KMS-11 (cell line): Measurements from ENCODE around the gene VPS33B.
A peak's percentile ranks its signal among the peaks of the same experiment; 100 is the strongest.

Experiments used
- H2AFZ ChIP-seq: fragments of 200-600 bp; sonication (generic); 2 replicates; pipeline ENCODE4 v1.6.1; 2016; ENCODE audit warnings: antibody characterized with exemption, mixed run types, low read depth
- H3K27ac ChIP-seq: fragments of 200-600 bp; sonication (generic); 2 replicates; pipeline ENCODE4 v1.6.1; 2016; ENCODE audit warnings: mild to moderate bottlenecking, mixed run types
- H3K27me3 ChIP-seq: fragments of 200-600 bp; sonication (generic); 2 replicates; pipeline ENCODE4 v1.6.1; 2017; ENCODE audit warnings: mild to moderate bottlenecking, low read depth, mixed run types, moderate library complexity; ENCODE audit not compliant: insufficient read depth
- H3K36me3 ChIP-seq: fragments of 200-600 bp; sonication (generic); 2 replicates; pipeline ENCODE4 v1.6.1; 2017; ENCODE audit warnings: mild to moderate bottlenecking, mixed run types; ENCODE audit not compliant: insufficient read depth
- H3K4me1 ChIP-seq: fragments of 200-600 bp; sonication (generic); 2 replicates; pipeline ENCODE4 v1.6.1; 2016; ENCODE audit warnings: mild to moderate bottlenecking, low read depth, mixed run types; ENCODE audit not compliant: poor library complexity, severe bottlenecking
- H3K4me2 ChIP-seq: fragments of 200-600 bp; sonication (generic); 2 replicates; pipeline ENCODE4 v1.7.0; 2016; ENCODE audit warnings: mild to moderate bottlenecking, mixed run types
- H3K4me3 ChIP-seq: fragments of 200-600 bp; sonication (generic); IDR thresholded peaks from 2 replicates; pipeline ENCODE4 v1.6.1; 2017; ENCODE audit warnings: low read depth, low read length, mixed read lengths; ENCODE audit not compliant: insufficient read depth
- H3K79me2 ChIP-seq: fragments of 200-600 bp; sonication (generic); 2 replicates; pipeline ENCODE4 v1.6.1; 2016; ENCODE audit warnings: low read depth, mixed run types; ENCODE audit not compliant: insufficient read depth
- H3K9ac ChIP-seq: fragments of 200-600 bp; sonication (generic); 2 replicates; pipeline ENCODE4 v1.6.1; 2016; ENCODE audit warnings: mild to moderate bottlenecking, mixed run types
- H4K20me1 ChIP-seq: fragments of 200-600 bp; sonication (generic); 2 replicates; pipeline ENCODE4 v1.6.1; 2016; ENCODE audit warnings: mild to moderate bottlenecking, mixed run types; ENCODE audit not compliant: insufficient read depth
- CTCF ChIP-seq: fragments of 200-600 bp; sonication (generic); conservative IDR thresholded peaks from 2 replicates; pipeline ENCODE4 v1.6.1; 2017; ENCODE audit warnings: low read depth, mild to moderate bottlenecking, antibody characterized with exemption, low read length, moderate library complexity, mixed read lengths

VPS33B gene

DNA sequence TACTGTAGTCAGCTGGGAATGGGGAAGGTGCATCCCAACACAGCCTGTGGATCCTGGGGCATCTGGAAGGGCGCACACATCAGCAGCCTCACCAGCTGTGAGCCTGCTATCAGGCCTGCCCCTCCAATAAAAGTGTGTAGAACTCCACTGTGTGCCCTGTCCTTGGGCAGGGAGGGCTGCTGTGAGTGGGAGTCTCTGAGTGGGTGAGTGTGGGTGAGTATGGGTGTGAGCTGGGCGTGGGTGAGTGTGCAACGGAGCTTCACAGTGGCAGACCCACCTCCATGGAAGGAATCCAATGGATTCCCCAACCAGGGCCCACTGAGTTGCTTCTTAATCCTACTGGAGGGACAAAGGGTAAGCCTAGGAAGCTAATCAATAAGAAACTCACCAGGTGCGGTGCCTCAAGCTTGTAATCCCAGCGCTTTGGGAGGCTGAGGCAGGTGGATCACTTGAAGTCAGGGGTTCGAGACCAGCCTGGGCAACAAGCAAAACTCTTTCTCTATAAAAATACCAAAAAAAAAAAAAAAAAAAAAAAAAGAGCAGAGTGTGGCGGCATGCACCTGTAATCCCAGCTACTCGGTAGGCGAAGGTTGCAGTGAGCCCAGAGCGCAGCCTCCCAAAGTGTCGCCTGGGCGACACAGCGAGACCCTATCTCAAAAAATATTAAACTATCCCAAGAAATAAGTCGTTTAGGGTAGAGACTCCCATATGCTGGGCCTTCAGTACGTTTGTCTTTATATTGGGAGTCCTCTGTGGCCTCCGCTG lies 68.3 kb downstream of the VPS33B start:
- Histone ChIP-seq H3K4me2 (peak overlapping the region; percentile 94), H3K27ac (peak overlapping the region; percentile 99; the same call in 1 of the 2 replicates), H4K20me1 (no peaks in the 10 kb centered on the region), H2AFZ (no peak overlapping the region), H3K4me1 (peaks cover 3% of the 10 kb centered on the region), H3K9ac (peak overlapping the region; percentile 99), H3K27me3 (no peaks in the 10 kb centered on the region), H3K4me3 (no peak overlapping the region), H3K79me2 (peaks cover 15% of the 10 kb centered on the region; the same call in 1 of the 2 replicates), H3K36me3 (no peaks in the 10 kb centered on the region)
- no peak for TF ChIP-seq CTCF

DNA sequence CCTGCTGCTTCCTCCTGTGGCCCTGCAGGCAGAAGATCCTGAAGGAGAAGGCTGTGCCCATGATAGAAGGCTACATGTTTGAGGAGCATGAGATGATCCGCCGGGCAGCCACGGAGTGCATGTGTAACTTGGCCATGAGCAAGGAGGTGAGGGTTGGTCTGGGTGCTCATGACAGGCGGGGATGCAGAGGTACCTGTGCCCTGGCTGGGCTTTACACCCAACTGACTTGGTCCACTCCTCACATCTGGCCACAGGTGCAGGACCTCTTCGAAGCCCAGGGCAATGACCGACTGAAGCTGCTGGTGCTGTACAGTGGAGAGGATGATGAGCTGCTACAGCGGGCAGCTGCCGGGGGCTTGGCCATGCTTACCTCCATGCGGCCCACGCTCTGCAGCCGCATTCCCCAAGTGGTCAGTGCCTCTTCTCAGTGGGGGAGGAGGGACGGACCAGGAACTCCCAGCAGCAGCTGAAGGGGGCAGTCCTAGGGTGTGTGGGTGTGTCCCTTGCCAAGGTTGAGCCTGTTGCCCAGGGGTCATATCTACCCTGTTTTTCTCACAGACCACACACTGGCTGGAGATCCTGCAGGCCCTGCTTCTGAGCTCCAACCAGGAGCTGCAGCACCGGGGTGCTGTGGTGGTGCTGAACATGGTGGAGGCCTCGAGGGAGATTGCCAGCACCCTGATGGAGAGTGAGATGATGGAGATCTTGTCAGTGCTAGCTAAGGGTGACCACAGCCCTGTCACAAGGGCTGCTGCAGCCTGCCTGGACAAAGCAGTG lies 69.3 kb downstream of the VPS33B start:
- TF ChIP-seq CTCF, result no peak
- H2AFZ ChIP-seq, result no peak overlapping the region
- no peak overlapping the region for H3K27ac ChIP-seq
- peaks cover 3% of the 10 kb centered on the region for H3K4me1 ChIP-seq
- H3K4me2 ChIP-seq, result no peak overlapping the region
- H3K9ac ChIP-seq, result no peak overlapping the region
- H3K36me3 ChIP-seq, result no peaks in the 10 kb centered on the region
- H3K79me2 ChIP-seq, result peaks cover 15% of the 10 kb centered on the region; the same call in 1 of the 2 replicates
- H4K20me1 ChIP-seq, result no peaks in the 10 kb centered on the region
- no peaks in the 10 kb centered on the region for H3K27me3 ChIP-seq
- H3K4me3 ChIP-seq, result no peak overlapping the region

DNA sequence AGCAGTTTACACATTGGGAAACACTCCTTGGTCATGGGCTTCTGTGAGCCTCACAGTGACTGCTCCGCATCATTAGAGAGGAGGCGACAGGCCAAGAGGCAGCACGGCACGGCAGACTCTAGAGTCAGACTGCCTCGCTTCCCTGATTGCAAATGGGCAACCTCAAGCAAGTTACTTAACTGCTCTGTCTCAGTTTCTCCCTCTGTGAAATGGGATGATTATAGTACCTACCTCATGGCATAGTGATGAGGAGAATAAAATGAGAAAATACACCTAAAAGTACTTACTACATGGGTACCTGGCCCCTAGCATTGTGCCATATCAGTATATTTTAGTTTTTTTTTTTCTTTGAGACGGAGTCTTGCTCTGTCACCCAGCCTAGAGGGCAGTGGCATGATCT lies 71.7 kb downstream of the VPS33B start:
- Histone ChIP-seq H3K4me2 (no peak overlapping the region), H3K4me3 (no peak overlapping the region), H4K20me1 (no peaks in the 10 kb centered on the region), H3K36me3 (no peaks in the 10 kb centered on the region), H2AFZ (no peak overlapping the region), H3K9ac (no peak overlapping the region), H3K4me1 (peaks cover 3% of the 10 kb centered on the region), H3K27me3 (no peaks in the 10 kb centered on the region), H3K79me2 (peaks cover under 1% of the 10 kb centered on the region; the same call in 1 of the 2 replicates), H3K27ac (no peak overlapping the region)
- no peak for TF ChIP-seq CTCF

DNA sequence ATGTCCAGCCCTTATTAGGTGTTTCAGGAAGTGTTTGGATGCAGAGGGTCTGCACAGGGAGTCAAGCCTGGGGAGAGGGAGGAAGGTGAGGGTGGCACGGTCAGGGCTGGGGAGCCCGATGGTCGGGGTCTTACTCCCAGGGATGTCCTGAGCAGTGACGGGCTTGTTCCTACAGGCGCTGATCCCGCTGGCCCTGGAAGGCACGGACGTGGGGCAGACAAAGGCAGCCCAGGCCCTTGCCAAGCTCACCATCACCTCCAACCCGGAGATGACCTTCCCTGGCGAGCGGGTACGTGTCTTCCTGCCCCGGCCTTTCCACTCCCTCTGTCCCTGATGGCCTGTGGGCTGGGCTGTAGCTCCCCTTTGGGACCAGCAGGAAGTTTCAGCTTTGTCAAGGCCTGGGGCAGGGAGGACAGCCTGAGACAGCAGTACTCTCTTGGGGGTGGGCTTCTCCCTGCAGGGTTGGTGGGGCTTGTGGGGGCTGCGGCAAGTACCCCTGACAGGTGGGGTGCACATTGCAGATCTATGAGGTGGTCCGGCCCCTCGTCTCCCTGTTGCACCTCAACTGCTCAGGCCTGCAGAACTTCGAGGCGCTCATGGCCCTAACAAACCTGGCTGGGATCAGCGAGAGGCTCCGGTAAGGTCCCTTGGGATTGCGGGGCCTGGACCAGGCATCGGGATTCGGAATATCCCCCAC lies 72.3 kb downstream of the VPS33B start:
- H3K36me3 ChIP-seq, result no peaks in the 10 kb centered on the region
- no peak overlapping the region for H3K27ac ChIP-seq
- no peak for TF ChIP-seq CTCF

More for the DNA sequence above, 72.3 kb downstream of the VPS33B start:
- H4K20me1 ChIP-seq, result no peaks in the 10 kb centered on the region
- no peak overlapping the region for H3K4me3 ChIP-seq
- H3K4me2 ChIP-seq, result no peak overlapping the region
- H3K27me3 ChIP-seq, result no peaks in the 10 kb centered on the region
- H3K4me1 ChIP-seq, result peaks cover 3% of the 10 kb centered on the region
- no peaks in the 10 kb centered on the region for H3K79me2 ChIP-seq
- H2AFZ ChIP-seq, result no peak overlapping the region
- H3K9ac ChIP-seq, result no peak overlapping the region
